Kidney (tissue), 14 donors: ENCODE measurements around the gene CXorf58. TPM values are rescaled to one million over a fixed set of nuclear protein-coding genes. Genes with fewer than 3 reads are reported as not detected.

ENCODE experiments used
- DNase-seq, 5 donors: peaks; one replicate each; pipeline ENCODE4 v3.0.0-alpha.2; 2013 to 2020
- FAIRE-seq: peaks from 2 replicates; lab custom pipeline; 2012; peaks lifted over from hg19 to GRCh38; lab: Jason Lieb, UNC
- H3K27ac ChIP-seq, 2 donors: one replicate each; pipeline ENCODE4 v1.7.0; 2013; ENCODE audit warnings: low read depth in 2 of 2, low read length in 2 of 2, inconsistent platforms in 1 of 2
- H3K27me3 ChIP-seq: one replicate; pipeline ENCODE4 v1.7.1; 2013; ENCODE audit warnings: low read length, inconsistent platforms; ENCODE audit not compliant: control insufficient read depth, insufficient read depth
- H3K36me3 ChIP-seq, 3 donors: one replicate each; pipeline versions ENCODE4 v1.7.0 to v1.7.1; 2013; ENCODE audit warnings: low read length in 3 of 3, control low read depth in 1 of 3, inconsistent platforms in 1 of 3; ENCODE audit not compliant: insufficient read depth in 3 of 3, control insufficient read depth in 2 of 3
- H3K4me1 ChIP-seq, 3 donors: one replicate each; pipeline versions ENCODE4 v1.7.0 to v1.7.1; 2013; ENCODE audit warnings: low read length in 3 of 3, inconsistent platforms in 1 of 3, low read depth in 1 of 3; ENCODE audit not compliant: control insufficient read depth in 2 of 3, insufficient read depth in 2 of 3
- H3K4me3 ChIP-seq, 3 donors: one replicate each; pipeline versions ENCODE4 v1.7.0 to v1.8.1; 2013; ENCODE audit warnings: low read length in 3 of 3, control low read depth in 1 of 3, inconsistent platforms in 1 of 3
- H3K9ac ChIP-seq, 3 donors: one replicate each; pipeline versions ENCODE4 v1.7.0 to v1.7.1; 2013; ENCODE audit warnings: low read length in 3 of 3, control low read depth in 1 of 3, inconsistent platforms in 1 of 3
- H3K9me3 ChIP-seq, 3 donors: one replicate each; pipeline versions ENCODE4 v1.7.0 to v1.7.1; 2013; ENCODE audit warnings: low read length in 3 of 3, control low read depth in 1 of 3, inconsistent platforms in 1 of 3; ENCODE audit not compliant: control insufficient read depth in 2 of 3, insufficient read depth in 1 of 3
- CTCF ChIP-seq: IDR thresholded peaks from 3 replicates; pipeline ENCODE4 v1.5.1; 2012; ENCODE audit warnings: mild to moderate bottlenecking, moderate library complexity, borderline replicate concordance; ENCODE audit not compliant: insufficient read depth; ENCODE audit errors: extremely low read depth
- intact Hi-C: fragments of 100-400 bp; cut with DNase I; formaldehyde crosslinking; loops from one replicate; pipeline ENCODE4 v1.11.1; 2022
- polyA plus RNA-seq: library from polyadenylated mRNA; stranded (reverse); fragments of 350-450 nt; fragmentation: Illumina TruSeq; extraction: RNeasy Lipid Tissue Mini Kit (QIAGEN cat#74804); gene quantifications from one replicate; pipeline ENCODE4 v1.2.3, GENCODE V29; 2014; ENCODE audit warnings: low read depth, low replicate concordance; ENCODE audit not compliant: insufficient read depth
- total RNA-seq: library from RNA; stranded (reverse); fragmentation: NEBNext Ultra II Directional; extraction: Animal tissue kit (Norgen Biotek cat#: 25700); gene quantifications from one replicate; pipeline ENCODE4 v1.2.1, GENCODE V29; 2021
- donor health status: control.
- donor health status: control.
- donor health status: control.
- donor health status: control.
- donor health status: control.
- donor health status: DM: yes; HTN: yes; CAD: no.
- donor health status: Normal renal cell carcinoma (clear cell type).

CXorf58 gene
- total and polyA plus RNA-seq, 2 donors from 2014 or later = 0.37 TPM; not detected in 1

GRCh38 chrX:23935106-23935505 lies 27.3 kb downstream of the CXorf58 start:
- no peak for FAIRE-seq
- TF ChIP-seq CTCF = no peak
- no peak overlapping the region for H3K27ac ChIP-seq
- no peaks in the 10 kb centered on the region for H3K4me1 ChIP-seq
- H3K4me3 ChIP-seq = no peak overlapping the region
- no peak for DNase-seq
- no peaks in the 10 kb centered on the region for H3K36me3 ChIP-seq
- intact Hi-C loops = no loop called here
- peaks cover 3% of the 10 kb centered on the region for H3K27me3 ChIP-seq
- no peak overlapping the region for H3K9ac ChIP-seq
- H3K9me3 ChIP-seq = no peaks in the 10 kb centered on the region

GRCh38 chrX:23936180-23936579 lies 28.4 kb downstream of the CXorf58 start:
- intact Hi-C loops = no loop called here
- Histone ChIP-seq H3K36me3 (no peaks in the 10 kb centered on the region), H3K9me3 (no peaks in the 10 kb centered on the region), H3K9ac (no peak overlapping the region), H3K4me1 (no peaks in the 10 kb centered on the region), H3K4me3 (no peak overlapping the region), H3K27me3 (peaks cover 3% of the 10 kb centered on the region), H3K27ac (no peak overlapping the region)
- TF ChIP-seq CTCF = no peak
- DNase-seq (no peak), FAIRE-seq (no peak)

- intact Hi-C loops = no loop called here
- Histone ChIP-seq H3K36me3 (no peaks in the 10 kb centered on the region), H3K9me3 (no peaks in the 10 kb centered on the region), H3K27me3 (peaks cover 3% of the 10 kb centered on the region), H3K4me1 (no peaks in the 10 kb centered on the region), H3K27ac (no peak overlapping the region), H3K9ac (no peak overlapping the region), H3K4me3 (no peak overlapping the region)
- TF ChIP-seq CTCF = no peak
- FAIRE-seq = no peak
- DNase-seq = no peak
These were observed 29.3 kb downstream of the CXorf58 start for GRCh38 chrX:23937100-23937499.

GRCh38 chrX:23938690-23939089 lies 30.9 kb downstream of the CXorf58 start:
- no peak for TF ChIP-seq CTCF
- no peak for FAIRE-seq
- no peak overlapping the region for H3K27ac ChIP-seq

More at GRCh38 chrX:23938690-23939089, 30.9 kb downstream of the CXorf58 start:
- Histone ChIP-seq H3K4me3 (no peak overlapping the region), H3K9me3 (no peaks in the 10 kb centered on the region), H3K9ac (no peak overlapping the region), H3K36me3 (no peaks in the 10 kb centered on the region), H3K4me1 (no peaks in the 10 kb centered on the region), H3K27me3 (peaks cover 3% of the 10 kb centered on the region)
- no peak for DNase-seq
- intact Hi-C loops = no loop called here
